Measurements from ENCODE around the gene GTSF1L.

Gene GTSF1L

GRCh38 chr20:43681991-43682410 is 44.8 kb downstream of the GTSF1L start:
- DNase-seq (ENCODE audit: low read depth): no peak
- no peak for TF ChIP-seq CTCF (IDR thresholded peaks at IDR 0.05; ENCODE audit: control insufficient read depth, insufficient read depth, low read depth, low read length, missing control alignments)
- no peak overlapping the region for H3K4me3 ChIP-seq (ENCODE audit: control insufficient read depth, low read depth, low read length)

GRCh38 chr20:43681468-43681942 is 45.3 kb downstream of the GTSF1L start:
- H3K4me3 ChIP-seq (ENCODE audit: control insufficient read depth, low read depth, low read length): no peak overlapping the region
- no peak for TF ChIP-seq CTCF (IDR thresholded peaks at IDR 0.05; ENCODE audit: control insufficient read depth, insufficient read depth, low read depth, low read length, missing control alignments)
- DNase-seq (ENCODE audit: low read depth): no peak

- H3K4me3 ChIP-seq (ENCODE audit: control insufficient read depth, low read depth, low read length): no peak overlapping the region
- DNase-seq (ENCODE audit: low read depth): no peak
- TF ChIP-seq CTCF (IDR thresholded peaks at IDR 0.05; ENCODE audit: control insufficient read depth, insufficient read depth, low read depth, low read length, missing control alignments): no peak
Observed at GRCh38 chr20:43680981-43681380, 45.8 kb downstream of the GTSF1L start.

- no peak for DNase-seq (ENCODE audit: low read depth)
- no peak for TF ChIP-seq CTCF (IDR thresholded peaks at IDR 0.05; ENCODE audit: control insufficient read depth, insufficient read depth, low read depth, low read length, missing control alignments)
- H3K4me3 ChIP-seq (ENCODE audit: control insufficient read depth, low read depth, low read length): no peak overlapping the region
Observed at GRCh38 chr20:43676368-43676767, 50.4 kb downstream of the GTSF1L start.
